Measurements from ENCODE around the gene SPSB4.

Gene SPSB4

DNA sequence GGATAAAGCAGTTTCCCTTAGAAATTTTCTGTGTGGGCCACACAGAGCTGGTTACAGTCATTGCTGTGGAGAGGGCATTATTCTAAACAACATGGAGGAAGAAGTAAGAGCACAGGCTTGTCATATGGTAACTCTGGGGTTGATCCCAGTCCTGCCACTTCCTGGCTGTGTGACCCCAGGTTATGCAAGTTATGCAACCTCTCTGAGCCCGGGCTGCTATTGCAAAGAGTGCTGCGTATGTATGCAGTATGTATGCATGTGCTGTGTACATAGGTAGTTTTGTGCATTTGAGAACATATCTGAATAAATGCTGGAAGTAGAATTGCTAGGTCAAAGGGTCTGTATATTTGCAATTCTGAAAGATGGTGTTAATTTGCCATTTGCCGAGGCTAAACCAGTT lies 9.2 kb downstream of the SPSB4 start:
- Histone ChIP-seq H3K4me1 (ENCODE audit: control insufficient read depth, insufficient read depth, low read length) (0 out of 2 replicates have a peak, but pooled peaks cover 3% of the 10 kb centered on the region), H3K27ac (ENCODE audit: extremely low read depth, low read depth, low read length) (no peak overlapping the region), H3K4me3 (ENCODE audit: low read depth, low read length) (no peak overlapping the region), H3K36me3 (ENCODE audit: control insufficient read depth in 2 of 2, insufficient read depth in 1 of 2, low read length in 2 of 2) (no peaks in the 10 kb centered on the region), H3K9me3 (ENCODE audit: control insufficient read depth, insufficient read depth, low read depth, low read length) (no peaks in the 10 kb centered on the region)
- TF ChIP-seq, protein P1, sequence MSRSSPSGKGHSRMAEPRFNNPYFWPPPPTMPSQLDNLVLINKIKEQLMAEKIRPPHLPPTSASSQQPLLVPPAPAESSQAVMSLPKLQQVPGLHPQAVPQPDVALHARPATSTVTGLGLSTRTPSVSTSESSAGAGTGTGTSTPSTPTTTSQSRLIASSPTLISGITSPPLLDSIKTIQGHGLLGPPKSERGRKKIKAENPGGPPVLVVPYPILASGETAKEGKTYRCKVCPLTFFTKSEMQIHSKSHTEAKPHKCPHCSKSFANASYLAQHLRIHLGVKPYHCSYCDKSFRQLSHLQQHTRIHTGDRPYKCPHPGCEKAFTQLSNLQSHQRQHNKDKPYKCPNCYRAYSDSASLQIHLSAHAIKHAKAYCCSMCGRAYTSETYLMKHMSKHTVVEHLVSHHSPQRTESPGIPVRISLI (tag by site-specific recombination; IDR thresholded peaks at IDR 0.05) = no peak
- TF ChIP-seq KLF7 (tag by site-specific recombination; IDR thresholded peaks at IDR 0.05; ENCODE audit: borderline replicate concordance) (no peak), KLF16 (tag by site-specific recombination; IDR thresholded peaks at IDR 0.05) (no peak), ZNF354C (tag by site-specific recombination; IDR thresholded peaks at IDR 0.05; ENCODE audit: borderline replicate concordance, low read depth) (no peak), ZNF791 (tag by site-specific recombination; IDR thresholded peaks at IDR 0.05) (no peak), SETDB1 (IDR thresholded peaks at IDR 0.05; ENCODE audit: insufficient read length, low read length) (no peak), ZNF585B (tag by site-specific recombination; IDR thresholded peaks at IDR 0.05) (no peak), ZNF211 (tag by site-specific recombination; IDR thresholded peaks at IDR 0.05; ENCODE audit: low read depth) (no peak), ZNF157 (tag by site-specific recombination; IDR thresholded peaks at IDR 0.05) (no peak)
- CTCF ChIA-PET = no interaction called here
- POLR2A ChIA-PET = no interaction called here

DNA sequence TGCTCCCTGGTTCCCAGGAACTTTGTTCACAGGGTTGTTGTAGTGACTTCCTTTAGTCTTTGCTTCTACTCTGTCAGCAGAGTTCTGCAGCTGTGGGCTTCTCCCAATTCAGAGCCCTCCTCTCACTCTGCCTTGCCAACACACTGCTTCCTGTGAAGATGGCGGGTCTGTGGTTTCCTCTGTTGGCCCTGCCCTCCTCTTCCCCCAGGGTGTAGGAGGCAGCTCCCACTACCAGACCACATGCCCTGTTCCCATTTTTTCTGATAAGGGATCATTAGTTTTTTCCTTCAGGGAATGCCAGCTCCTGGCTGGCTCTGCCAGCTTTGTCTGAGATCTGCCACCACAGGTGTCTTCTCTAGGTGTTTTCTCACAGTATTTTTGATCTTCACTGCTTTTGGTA lies 12.7 kb downstream of the SPSB4 start:
- Histone ChIP-seq H3K4me1 (ENCODE audit: control insufficient read depth, insufficient read depth, low read length) (no peaks in the 10 kb centered on the region), H3K36me3 (ENCODE audit: control insufficient read depth in 2 of 2, insufficient read depth in 1 of 2, low read length in 2 of 2) (peaks cover 0 to 9% of the 10 kb centered on the region in 2 experiments; a peak in 1 of 3 replicates), H3K4me3 (ENCODE audit: low read depth, low read length) (no peak overlapping the region), H3K27ac (ENCODE audit: extremely low read depth, low read depth, low read length) (no peak overlapping the region), H3K9me3 (ENCODE audit: control insufficient read depth, insufficient read depth, low read depth, low read length) (no peaks in the 10 kb centered on the region)
- POLR2A ChIA-PET = no interaction called here
- TF ChIP-seq ZBTB8A (tag by site-specific recombination; IDR thresholded peaks at IDR 0.05) (no peak), ZNF660 (tag by site-specific recombination; IDR thresholded peaks at IDR 0.05) (no peak), ZNF184 (tag by site-specific recombination; IDR thresholded peaks at IDR 0.05) (no peak), ZFHX2 (tag by site-specific recombination; conservative IDR thresholded peaks at IDR 0.05) (peak; percentile 51; the same call in 1 of the 2 replicates), ZNF596 (tag by site-specific recombination; IDR thresholded peaks at IDR 0.05) (no peak)
- CTCF ChIA-PET = interaction anchor here (0.5 to 1.5 kb wide), 3 partner anchors 10 to 59 kb away, joined by 3 to 4 read pairs (median 4); no protein-coding TSS in a partner anchor

DNA sequence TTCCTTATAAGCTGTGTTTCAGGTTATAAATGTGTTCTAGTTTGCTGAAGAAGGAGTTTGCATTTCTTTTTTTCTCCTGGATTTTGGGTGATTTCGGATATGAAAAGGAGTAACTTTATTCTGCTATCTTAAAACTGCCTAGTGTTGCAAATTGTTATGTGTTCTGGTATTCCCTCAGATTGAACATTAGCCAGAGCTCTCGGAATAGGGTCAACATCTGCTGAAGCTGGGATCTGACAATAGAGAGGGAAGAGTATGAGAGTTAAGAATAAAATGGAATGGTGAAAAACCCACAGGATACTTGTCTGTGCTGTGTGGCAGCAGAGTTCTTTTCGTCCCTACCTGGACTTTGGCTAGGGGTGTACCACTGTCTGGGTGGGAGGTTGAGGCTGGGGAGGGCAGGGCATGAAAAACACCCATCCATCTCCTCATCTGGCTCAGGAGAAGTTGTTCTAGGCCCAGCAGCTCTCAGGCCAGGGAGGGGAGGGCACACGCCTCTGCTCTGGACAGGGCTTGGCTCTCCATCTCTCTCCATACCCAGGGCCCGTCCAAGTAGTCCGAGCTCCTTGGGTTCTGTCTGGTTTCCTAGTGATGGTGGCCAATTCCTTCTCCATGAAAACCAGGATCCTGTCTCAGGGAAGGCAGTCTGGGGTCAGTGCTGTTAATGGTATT lies 13.2 kb downstream of the SPSB4 start:
- no peak overlapping the region for H3K4me3 ChIP-seq (ENCODE audit: low read depth, low read length)
- no peaks in the 10 kb centered on the region for H3K9me3 ChIP-seq (ENCODE audit: control insufficient read depth, insufficient read depth, low read depth, low read length)
- peaks cover 0 to 9% of the 10 kb centered on the region in 2 experiments; a peak in 1 of 3 replicates for H3K36me3 ChIP-seq (ENCODE audit: control insufficient read depth in 2 of 2, insufficient read depth in 1 of 2, low read length in 2 of 2)
- ChIA-PET POLR2A (no interaction called here), CTCF (interaction anchor here (0.5 to 1.5 kb wide), 4 partner anchors 11 to 60 kb away, joined by 3 to 4 read pairs (median 4); no protein-coding TSS in a partner anchor)
- H3K4me1 ChIP-seq (ENCODE audit: control insufficient read depth, insufficient read depth, low read length) = no peaks in the 10 kb centered on the region
- TF ChIP-seq ZFP3 (tag by site-specific recombination; IDR thresholded peaks at IDR 0.05; ENCODE audit: low read depth) (no peak), ZNF473 (tag by site-specific recombination; IDR thresholded peaks at IDR 0.05) (no peak)
- TF ChIP-seq, protein P2, sequence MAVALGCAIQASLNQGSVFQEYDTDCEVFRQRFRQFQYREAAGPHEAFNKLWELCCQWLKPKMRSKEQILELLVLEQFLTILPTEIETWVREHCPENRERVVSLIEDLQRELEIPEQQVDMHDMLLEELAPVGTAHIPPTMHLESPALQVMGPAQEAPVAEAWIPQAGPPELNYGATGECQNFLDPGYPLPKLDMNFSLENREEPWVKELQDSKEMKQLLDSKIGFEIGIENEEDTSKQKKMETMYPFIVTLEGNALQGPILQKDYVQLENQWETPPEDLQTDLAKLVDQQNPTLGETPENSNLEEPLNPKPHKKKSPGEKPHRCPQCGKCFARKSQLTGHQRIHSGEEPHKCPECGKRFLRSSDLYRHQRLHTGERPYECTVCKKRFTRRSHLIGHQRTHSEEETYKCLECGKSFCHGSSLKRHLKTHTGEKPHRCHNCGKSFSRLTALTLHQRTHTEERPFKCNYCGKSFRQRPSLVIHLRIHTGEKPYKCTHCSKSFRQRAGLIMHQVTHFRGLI (tag by site-specific recombination; IDR thresholded peaks at IDR 0.05) = no peak
- H3K27ac ChIP-seq (ENCODE audit: extremely low read depth, low read depth, low read length) = no peak overlapping the region
